Stimulated activated CD4-positive, alpha-beta T cell treated with anti-CD3 and anti-CD28 coated beads, Interleukin-1b, Interleukin-23, amount 100 ng/mL, for 48 hours (primary cell): ENCODE results near the gene GALNT7.

Source experiments
- DNase-seq: peaks from one replicate; pipeline ENCODE4 v3.0.0-alpha.2; 2020

GALNT7 gene

GRCh38 chr4:173316060-173316459 is 147.4 kb downstream of the GALNT7 start:
- DNase-seq, result no peak

- DNase-seq, result no peak
These were observed 148.4 kb downstream of the GALNT7 start for GRCh38 chr4:173317004-173317403.

- DNase-seq, result no peak
These were observed 149.6 kb downstream of the GALNT7 start for GRCh38 chr4:173318240-173318639.

GRCh38 chr4:173318648-173319211 is 150.1 kb downstream of the GALNT7 start:
- no peak for DNase-seq

GRCh38 chr4:173319696-173320095 is 151.1 kb downstream of the GALNT7 start:
- DNase-seq, result no peak

- DNase-seq, result no peak
These were observed 156.6 kb downstream of the GALNT7 start for GRCh38 chr4:173325007-173325736.

GRCh38 chr4:173328236-173328901 is 159.8 kb downstream of the GALNT7 start:
- DNase-seq, result no peak

- DNase-seq, result no peak
These were observed 162.0 kb downstream of the GALNT7 start for GRCh38 chr4:173330590-173330989.

- DNase-seq, result no peak
These were observed 163.4 kb downstream of the GALNT7 start for GRCh38 chr4:173332021-173332487.

- DNase-seq, result peak; percentile 15
These were observed 164.5 kb downstream of the GALNT7 start for GRCh38 chr4:173332963-173333657.

- DNase-seq, result peak; percentile 37
These were observed 165.1 kb downstream of the GALNT7 start for GRCh38 chr4:173333658-173334084.

GRCh38 chr4:173334085-173334890 is 165.7 kb downstream of the GALNT7 start, which contains the start of gene HMGB2:
HMGB2 (minus strand) TSS chr4:173334358; CDS start chr4:173333649, 709 bp downstream.
- peak; percentile 100 for DNase-seq

- peak; percentile 53 for DNase-seq
These were observed 166.5 kb downstream of the GALNT7 start for GRCh38 chr4:173334891-173335752.

GRCh38 chr4:173337463-173337862 is 168.9 kb downstream of the GALNT7 start:
- no peak for DNase-seq

GRCh38 chr4:173343832-173344397 is 175.3 kb downstream of the GALNT7 start:
- DNase-seq, result no peak

- no peak for DNase-seq
These were observed 177.0 kb downstream of the GALNT7 start for GRCh38 chr4:173345648-173346047.

GRCh38 chr4:173346074-173346473 is 177.5 kb downstream of the GALNT7 start:
- DNase-seq, result no peak

GRCh38 chr4:173347467-173347866 is 178.9 kb downstream of the GALNT7 start:
- DNase-seq, result no peak

- DNase-seq, result no peak
These were observed 189.3 kb downstream of the GALNT7 start for GRCh38 chr4:173357939-173358338.

- no peak for DNase-seq
These were observed 192.1 kb downstream of the GALNT7 start for GRCh38 chr4:173360587-173361221.
